GM19099 (cell line): ENCODE measurements around the gene NR5A2.

Experiments used
- POLR2A ChIP-seq: IDR thresholded peaks from 3 replicates; pipeline ENCODE4 v1.6.1; 2011; ENCODE audit warnings: low read depth; ENCODE audit not compliant: insufficient read length; ENCODE audit errors: extremely low read depth

Gene NR5A2

GRCh38 chr1:200179126-200179780 is 151.7 kb downstream of the NR5A2 start:
- TF ChIP-seq POLR2A, result no peak

GRCh38 chr1:200179781-200180160 is 152.3 kb downstream of the NR5A2 start:
- TF ChIP-seq POLR2A, result no peak

GRCh38 chr1:200180821-200181220 is 153.3 kb downstream of the NR5A2 start:
- TF ChIP-seq POLR2A, result no peak

GRCh38 chr1:200181861-200182260 is 154.4 kb downstream of the NR5A2 start:
- TF ChIP-seq POLR2A, result no peak

GRCh38 chr1:200182701-200183100 is 155.2 kb downstream of the NR5A2 start:
- TF ChIP-seq POLR2A, result no peak

- no peak for TF ChIP-seq POLR2A
These were observed 156.1 kb downstream of the NR5A2 start for GRCh38 chr1:200183637-200184036.

GRCh38 chr1:200184196-200184595 is 156.7 kb downstream of the NR5A2 start:
- TF ChIP-seq POLR2A, result no peak

GRCh38 chr1:200191993-200192392 is 164.5 kb downstream of the NR5A2 start:
- TF ChIP-seq POLR2A, result no peak

GRCh38 chr1:200194477-200194876 is 167.0 kb downstream of the NR5A2 start:
- no peak for TF ChIP-seq POLR2A

- no peak for TF ChIP-seq POLR2A
These were observed 170.7 kb downstream of the NR5A2 start for GRCh38 chr1:200198236-200198635.

- no peak for TF ChIP-seq POLR2A
These were observed 177.9 kb downstream of the NR5A2 start for GRCh38 chr1:200205216-200205995.

GRCh38 chr1:200206340-200206739 is 178.8 kb downstream of the NR5A2 start:
- TF ChIP-seq POLR2A, result no peak

- no peak for TF ChIP-seq POLR2A
These were observed 179.3 kb downstream of the NR5A2 start for GRCh38 chr1:200206761-200207160.

GRCh38 chr1:200207711-200208126 is 180.2 kb downstream of the NR5A2 start:
- TF ChIP-seq POLR2A, result no peak

- no peak for TF ChIP-seq POLR2A
These were observed 183.6 kb downstream of the NR5A2 start for GRCh38 chr1:200211157-200211556.

GRCh38 chr1:200213392-200213791 is 185.9 kb downstream of the NR5A2 start:
- TF ChIP-seq POLR2A, result no peak

GRCh38 chr1:200213921-200214320 is 186.4 kb downstream of the NR5A2 start:
- no peak for TF ChIP-seq POLR2A

- TF ChIP-seq POLR2A, result no peak
These were observed 187.8 kb downstream of the NR5A2 start for GRCh38 chr1:200215350-200215749.
